Activated T-cell treated with anti-CD3 and anti-CD28 coated beads for 48 hours (primary cell): Measurements from ENCODE around the gene SOX10.

Experiments
- DNase-seq: peaks from one replicate; pipeline ENCODE4 v3.0.0-alpha.2; 2020; ENCODE audit warnings: low read depth

SOX10 gene

DNA sequence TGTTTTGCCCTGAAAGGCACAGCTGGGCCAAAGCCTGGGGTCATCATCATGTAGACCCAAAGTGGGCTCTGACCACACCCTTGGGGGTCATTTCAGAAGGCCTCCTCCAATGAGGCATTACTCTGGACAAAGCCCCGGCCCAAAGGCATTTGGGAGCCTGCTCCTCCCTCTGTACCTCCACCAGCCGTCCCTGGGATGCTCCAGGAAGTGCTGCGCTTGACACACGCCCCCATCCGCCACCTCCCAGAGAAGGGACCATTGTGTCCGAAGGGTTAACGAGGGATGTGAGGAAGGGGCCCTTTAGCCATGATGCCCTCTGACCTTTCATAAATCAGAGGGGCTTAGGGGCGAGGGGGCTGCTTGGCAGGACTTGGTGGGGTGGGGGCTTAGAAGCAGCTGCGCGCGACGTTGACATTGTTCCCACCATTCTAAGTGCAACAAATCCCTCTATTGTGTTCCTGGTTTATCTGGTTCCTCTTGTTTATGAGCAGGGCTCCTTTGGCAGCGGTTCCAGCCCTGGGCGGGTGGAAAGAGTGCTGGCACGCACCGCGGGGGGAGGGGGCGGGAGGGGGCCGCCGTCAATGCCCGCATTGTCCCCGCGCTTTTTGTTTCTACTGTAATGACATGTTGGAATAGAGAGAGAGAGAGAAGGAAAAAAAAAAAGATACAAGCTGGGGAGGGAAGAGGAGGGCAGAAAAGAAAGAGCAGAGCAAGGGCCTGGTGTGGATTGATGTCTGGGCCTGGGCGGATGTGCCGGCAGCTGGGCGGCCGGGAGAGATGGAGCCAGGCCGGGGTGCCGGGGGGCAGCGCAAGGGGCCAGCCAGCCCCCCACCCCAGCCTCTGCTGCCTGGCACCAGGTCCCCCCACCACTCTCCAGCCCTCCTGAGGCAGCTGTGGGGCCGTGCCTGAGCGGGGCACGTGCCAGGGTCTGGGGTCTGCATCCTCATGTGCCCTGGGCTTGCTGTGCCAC lies 32.1 kb upstream of the SOX10 start:
- no peak for DNase-seq

- no peak for DNase-seq
Measured at GRCh38 chr22:38014083-38014482, 29.7 kb upstream of the SOX10 start.

DNA sequence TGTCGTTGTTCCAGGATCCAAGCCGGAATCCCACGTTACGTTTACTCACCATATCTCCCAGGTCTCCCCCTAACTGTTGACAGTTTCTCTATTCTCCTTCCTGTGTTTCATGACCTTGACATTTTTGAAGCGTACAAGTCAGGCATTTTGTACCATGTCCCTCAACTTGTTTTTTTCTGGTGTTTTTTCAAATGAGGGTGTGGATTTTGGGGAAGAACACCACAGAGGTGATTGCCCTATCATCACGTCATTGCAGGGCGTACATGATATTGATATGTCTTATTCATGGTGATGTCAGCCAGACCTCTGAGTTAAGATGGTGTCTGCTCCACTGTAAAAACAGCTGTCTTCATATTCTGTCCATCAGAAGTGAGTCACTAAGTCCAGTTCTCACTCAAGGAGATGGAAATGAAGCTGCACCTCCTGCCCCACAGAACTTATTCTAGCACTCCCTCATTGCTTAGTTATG lies 28.3 kb upstream of the SOX10 start:
- no peak for DNase-seq

- DNase-seq, result no peak
Measured at GRCh38 chr22:38009000-38009806, 24.8 kb upstream of the SOX10 start.

- DNase-seq, result no peak
Measured at GRCh38 chr22:38007330-38007902, 23.1 kb upstream of the SOX10 start.

DNA sequence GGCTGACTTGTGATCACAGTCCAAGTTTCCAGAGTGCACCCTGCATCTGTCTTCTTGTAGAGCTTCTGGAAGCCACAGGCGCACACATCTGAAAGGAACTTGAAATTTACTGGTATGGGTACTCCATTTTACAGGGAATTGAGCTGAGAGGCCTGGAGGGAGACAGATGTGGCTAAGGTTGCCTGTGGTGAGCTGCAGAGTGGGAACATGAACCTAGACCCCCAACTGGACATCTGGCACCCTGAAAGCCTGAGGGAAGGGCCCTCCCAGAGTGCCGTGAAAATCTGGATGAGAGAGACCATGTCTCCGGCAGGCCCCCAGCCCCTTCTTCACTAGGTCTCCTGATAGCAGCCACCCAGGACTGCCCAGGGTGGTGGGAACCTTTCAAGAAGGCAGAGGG lies 22.6 kb upstream of the SOX10 start:
- DNase-seq, result no peak

- no peak for DNase-seq
Measured at GRCh38 chr22:38005943-38006342, 21.6 kb upstream of the SOX10 start.

GRCh38 chr22:37999640-38000272 lies 15.4 kb upstream of the SOX10 start:
- DNase-seq, result no peak

GRCh38 chr22:37999236-37999635 lies 14.9 kb upstream of the SOX10 start:
- DNase-seq, result no peak

DNA sequence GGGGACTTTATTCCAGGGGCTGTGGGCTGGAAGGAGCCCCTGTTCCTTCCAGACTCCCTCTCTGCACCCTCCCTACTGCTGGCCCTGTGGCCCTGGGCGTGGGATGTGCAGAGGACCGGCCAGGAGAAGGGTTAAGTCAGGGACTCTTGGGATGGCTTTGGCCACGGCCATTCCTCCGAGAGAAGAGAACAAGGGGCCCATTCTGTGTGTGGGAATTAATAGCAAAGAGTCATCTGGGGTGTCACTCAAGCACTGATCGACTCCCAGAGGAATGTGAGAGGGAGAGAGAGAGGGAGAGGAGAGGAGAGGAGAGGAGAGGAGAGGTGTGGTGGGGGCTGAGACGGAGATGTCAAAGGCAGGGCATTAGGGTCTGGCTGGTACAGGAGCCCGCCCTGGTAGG lies 14.2 kb upstream of the SOX10 start:
- DNase-seq, result no peak

GRCh38 chr22:37996515-37997246 lies 12.3 kb upstream of the SOX10 start:
- no peak for DNase-seq

DNA sequence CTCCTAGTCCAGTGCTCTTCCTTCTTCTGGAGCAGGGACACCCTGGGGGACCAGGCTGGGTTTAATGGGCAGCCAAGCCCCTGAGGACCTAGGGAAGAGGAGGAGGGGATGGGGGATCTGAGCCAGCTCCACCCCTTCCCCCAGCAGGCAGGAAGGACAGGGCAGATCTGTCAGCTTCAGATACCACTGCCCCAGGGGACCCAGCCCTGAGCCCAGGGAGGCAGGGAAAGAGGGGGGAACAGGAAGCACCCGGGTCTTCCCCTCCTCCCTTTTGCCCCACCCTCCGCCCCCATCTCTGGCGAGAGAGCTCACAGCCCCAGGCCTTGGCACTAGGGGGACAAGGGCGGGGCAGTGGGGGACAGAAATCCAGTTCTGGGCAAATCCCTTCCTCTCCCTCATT lies 11.7 kb upstream of the SOX10 start:
- DNase-seq, result no peak

DNA sequence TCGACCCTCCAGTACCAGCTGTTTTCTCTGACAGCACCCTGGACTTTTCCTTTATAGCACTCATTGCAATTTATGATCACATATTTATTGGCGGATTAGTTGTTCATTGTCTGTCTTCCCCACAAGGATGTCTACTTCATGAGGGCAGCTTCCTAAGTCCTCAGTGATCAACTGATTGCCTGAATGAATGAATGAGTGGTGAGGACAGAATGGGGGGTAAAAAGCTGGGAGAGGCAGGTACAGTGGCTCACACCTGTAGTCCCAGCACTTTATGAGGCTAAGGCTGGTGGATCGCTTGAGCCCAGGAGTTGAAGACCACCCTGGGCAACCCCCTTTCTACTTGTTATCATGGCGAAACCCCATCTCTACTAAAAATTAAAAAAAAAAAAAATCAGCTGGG lies 11.1 kb upstream of the SOX10 start:
- no peak for DNase-seq

DNA sequence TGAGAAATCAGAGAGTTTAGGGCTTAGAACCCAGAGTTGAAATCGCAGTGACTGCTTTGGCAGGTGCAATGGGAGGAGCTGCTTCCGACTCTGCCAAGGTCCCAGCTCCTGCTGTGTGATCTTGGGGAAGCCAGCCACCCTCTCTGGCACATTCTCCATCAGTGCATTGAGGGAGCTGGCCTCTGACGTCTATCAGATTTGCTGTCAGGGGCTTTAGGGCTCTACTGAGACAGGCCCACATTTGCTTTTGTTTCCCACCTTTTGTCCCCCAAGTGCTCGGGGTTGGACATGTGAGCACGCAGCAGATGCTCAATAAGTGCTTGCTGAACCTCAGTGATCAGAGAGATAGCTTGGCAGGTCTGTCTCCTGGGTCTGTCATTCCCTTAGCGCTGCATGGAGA lies 10.6 kb upstream of the SOX10 start:
- DNase-seq, result no peak

- no peak for DNase-seq
Measured at GRCh38 chr22:37994049-37994448, 9.7 kb upstream of the SOX10 start.

GRCh38 chr22:37991731-37992442 lies 7.5 kb upstream of the SOX10 start:
- DNase-seq, result no peak

DNA sequence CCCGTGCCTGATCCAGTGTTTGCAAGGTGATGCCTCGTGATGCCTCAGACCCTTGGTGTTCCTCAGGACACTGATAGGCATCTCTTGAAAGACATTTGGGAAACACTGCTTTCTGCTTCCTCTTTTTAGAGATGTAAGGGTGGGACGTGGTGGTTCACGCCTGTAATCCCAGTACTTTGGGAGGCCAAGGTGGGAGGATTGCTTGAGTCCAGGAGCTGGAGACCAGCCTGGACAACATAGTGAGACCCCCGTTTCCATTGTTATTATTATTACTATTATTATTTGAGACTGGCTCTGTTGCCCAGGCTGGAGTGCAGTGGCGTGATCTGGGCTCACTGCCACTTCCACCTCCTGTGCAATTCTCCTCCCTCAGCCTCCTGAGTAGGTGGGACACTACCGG lies 6.5 kb upstream of the SOX10 start:
- no peak for DNase-seq

- no peak for DNase-seq
Measured at GRCh38 chr22:37990301-37990700, 5.9 kb upstream of the SOX10 start.

DNA sequence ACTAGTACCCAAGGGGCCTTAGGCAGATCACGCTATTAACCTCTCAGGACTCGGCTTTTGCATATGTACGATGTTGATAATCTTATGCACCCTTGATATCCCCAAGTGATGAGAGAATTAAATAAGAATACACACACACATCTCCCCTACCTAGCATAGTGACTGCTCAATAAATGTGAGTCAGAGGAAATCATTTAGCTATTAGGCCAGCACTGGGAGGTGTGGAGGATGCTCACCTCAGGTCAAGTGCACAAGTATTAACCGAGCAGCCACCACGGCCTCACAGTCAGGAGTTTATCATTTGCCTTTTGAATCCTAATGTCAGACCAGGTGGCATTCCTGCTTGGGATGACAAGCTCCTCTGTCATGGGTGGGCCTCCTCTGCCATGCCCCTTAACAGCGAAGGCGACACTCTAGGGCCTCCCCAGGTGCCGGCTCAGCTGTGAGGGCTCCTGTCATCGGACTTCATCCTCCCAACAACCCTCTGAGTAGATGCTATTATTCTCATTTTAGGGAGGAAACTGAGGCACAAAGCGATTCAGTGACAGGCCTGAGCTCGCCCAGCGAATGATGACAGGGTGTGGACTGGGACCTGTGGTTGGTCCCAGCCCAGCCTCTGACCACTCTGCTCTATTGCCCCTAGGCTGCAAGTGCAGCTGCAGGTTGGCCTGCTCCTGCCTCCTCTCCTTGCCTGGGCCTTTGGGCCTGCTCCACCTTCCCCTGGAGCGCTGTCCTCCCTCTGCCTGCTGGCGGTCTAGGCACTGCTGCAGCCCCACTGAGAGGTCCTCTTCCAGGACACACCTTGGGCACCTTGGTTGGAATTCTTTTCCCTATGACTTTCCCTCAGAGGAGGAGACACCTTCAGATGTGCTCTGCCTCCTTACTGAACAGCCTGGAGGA lies 5.0 kb upstream of the SOX10 start:
- DNase-seq, result no peak

DNA sequence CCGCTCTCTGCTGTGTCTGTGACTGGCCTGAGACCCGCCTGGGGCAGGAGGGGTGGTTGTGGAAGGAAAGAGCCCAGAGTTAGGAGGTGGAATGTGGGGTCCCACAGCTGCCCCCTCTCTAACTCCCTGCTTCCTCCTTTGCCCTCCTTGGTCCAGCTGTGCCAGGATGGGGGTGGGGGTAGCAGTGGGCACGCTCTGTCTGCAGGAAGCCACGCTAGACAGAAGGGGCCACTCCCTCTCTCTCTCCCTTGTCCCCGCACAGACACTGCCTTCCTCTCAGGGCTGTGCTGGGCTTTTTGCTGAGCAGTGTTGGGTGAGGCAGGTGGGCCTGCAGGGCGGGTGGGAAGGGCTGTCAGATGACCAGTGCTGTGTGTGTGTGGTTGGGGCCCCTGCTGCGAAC lies 2.0 kb upstream of the SOX10 start:
- DNase-seq, result no peak
